Activated CD8-positive, alpha-beta memory T cell treated with anti-CD3 and anti-CD28 coated beads, Interleukin-2, amount 50 U/mL, for 4 hours (primary cell): Measurements from ENCODE around the gene ROS1.
"Not testable (repeated sequence)": the region's sequence is repeated elsewhere in the genome, so short reads cannot be mapped to it uniquely, and the experiment has no call there.

ENCODE experiments used
- DNase-seq: peaks from one replicate; pipeline ENCODE4 v3.0.0-alpha.2; 2020

The ROS1 gene

DNA sequence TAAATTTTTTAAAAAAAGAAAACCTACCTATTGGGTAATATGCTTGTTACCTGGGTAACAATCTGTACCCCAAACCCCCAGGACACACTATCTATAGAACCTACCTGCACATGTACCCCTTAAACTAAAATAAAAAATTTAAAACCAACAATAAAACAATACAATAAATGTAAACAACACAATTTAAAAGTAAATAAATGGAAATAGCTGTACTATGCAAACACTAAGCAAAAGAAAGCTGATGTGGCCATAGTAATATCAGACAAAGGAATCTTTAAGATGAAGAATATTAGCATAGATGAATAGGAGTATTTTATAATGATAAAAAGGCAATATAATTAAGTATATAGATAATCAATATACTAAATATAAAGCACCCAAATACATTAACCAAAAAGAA is 50.3 kb downstream of the ROS1 start:
- DNase-seq, result no peak

DNA sequence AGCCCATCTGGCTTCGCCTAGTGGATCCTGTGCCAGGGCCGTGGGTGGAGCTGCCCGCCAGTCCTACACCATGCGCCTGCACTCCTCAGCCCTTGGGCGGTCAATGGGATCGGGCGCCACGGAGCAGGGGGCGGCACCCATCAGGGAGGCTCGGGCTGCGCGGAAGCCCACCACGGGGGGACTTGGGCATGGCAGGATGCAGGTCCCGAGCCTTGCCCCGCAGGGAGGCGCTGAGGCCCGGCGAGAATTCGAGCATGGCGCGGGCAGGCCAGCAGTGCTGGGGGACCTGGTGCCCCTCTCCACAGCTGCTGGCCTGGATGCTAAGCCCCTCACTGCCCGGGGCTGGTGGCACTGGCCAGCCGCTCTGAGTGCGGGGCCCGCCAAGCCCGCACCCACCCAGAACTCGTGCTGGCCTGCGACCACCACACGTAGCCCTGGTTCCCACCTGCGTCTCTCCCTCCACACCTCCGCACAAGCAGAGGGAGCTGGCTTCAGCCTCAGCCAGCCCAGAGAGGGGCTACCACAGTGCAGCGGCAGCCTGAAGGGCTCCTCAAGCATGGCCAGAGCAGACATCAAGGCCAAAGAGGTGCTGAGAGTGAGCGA is 52.4 kb downstream of the ROS1 start:
- DNase-seq, result no peak

GRCh38 chr6:117372289-117372688 is 53.5 kb downstream of the ROS1 start:
- not testable (repeated sequence) for DNase-seq

DNA sequence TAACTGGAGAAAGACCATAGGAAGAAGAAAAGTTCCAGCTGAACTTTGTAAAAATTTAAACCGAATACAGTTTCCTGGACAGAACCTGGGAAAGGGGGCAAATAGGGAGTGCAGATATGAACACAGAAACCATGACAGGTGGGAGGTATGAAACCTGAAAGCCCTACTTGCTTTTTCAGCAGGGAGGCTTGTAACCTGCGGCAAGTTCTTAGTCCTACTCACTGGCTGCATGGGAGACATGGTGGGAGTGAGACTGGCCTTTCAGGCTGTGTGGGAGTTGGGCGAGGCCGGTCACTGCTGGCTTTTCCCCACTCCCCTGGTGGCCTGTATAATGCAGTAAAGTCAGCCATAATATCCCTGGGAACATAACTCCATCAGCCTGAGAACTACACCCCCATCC is 54.2 kb downstream of the ROS1 start:
- no peak for DNase-seq

DNA sequence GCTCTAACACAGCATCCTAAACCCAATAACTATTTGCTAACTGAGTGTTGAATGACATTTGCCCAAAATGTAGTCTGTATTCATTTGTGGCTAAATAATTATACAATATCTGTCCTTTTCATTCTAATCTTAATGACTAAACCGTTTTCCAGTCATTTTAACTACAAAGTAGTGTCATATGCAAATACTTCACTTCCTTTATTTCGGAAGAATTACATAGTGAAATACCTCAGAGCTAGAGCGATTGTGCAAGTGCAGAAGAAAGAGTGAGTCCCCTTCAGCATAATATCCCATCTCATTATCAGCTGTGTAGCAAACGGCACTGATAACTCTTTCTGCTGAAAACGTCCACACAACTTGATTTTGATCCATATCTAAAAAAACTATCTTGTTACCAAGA is 66.2 kb downstream of the ROS1 start:
- no peak for DNase-seq

GRCh38 chr6:117354671-117355070 is 71.1 kb downstream of the ROS1 start:
- DNase-seq, result no peak

DNA sequence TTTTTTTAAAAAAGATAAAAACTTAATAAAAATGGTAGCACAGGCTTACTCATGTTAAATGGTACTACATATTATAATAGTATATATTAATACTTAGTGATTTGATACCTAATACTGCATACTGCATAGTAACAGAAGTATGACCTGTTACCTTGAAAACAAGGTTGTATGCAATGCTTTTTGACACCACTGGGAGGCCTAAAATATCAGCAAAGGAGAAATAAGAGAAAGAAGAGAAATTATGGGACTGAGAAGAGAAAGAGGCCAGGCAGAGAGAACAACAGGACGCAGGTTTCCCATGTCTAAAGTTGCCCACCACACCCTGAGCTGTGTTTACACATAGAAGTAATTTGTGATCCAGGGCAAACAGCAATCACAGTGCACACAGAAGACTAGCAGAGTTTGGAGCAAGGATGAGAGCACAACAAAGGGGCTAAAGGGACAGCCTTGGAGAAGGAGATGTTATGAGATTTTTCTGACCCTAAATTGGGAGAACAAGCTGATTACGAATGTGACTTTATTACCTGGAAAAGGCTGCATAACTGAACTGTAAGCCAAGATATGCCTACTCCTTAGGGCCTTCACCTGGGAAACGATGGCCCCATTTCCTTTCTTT is 73.2 kb downstream of the ROS1 start:
- DNase-seq, result no peak

GRCh38 chr6:117351521-117351920 is 74.2 kb downstream of the ROS1 start:
- DNase-seq, result no peak

GRCh38 chr6:117346142-117346930 is 79.4 kb downstream of the ROS1 start:
- DNase-seq, result no peak

DNA sequence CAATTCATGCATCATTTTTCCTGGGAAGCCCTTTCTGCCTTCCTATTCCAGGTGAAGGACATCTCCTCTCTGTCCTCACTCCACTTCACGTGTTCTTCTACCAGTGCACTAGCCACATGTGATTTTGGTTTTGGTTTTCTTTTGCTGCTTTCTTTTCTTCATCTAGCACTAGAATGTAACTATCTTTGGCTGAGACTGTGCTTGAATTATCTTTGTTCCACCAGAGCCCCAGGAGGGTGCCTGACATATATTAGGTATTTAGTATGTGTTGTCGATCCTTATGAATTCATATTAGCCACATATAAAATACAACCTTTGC is 80.5 kb downstream of the ROS1 start:
- DNase-seq, result no peak

GRCh38 chr6:117344444-117345291 is 81.1 kb downstream of the ROS1 start:
- no peak for DNase-seq

DNA sequence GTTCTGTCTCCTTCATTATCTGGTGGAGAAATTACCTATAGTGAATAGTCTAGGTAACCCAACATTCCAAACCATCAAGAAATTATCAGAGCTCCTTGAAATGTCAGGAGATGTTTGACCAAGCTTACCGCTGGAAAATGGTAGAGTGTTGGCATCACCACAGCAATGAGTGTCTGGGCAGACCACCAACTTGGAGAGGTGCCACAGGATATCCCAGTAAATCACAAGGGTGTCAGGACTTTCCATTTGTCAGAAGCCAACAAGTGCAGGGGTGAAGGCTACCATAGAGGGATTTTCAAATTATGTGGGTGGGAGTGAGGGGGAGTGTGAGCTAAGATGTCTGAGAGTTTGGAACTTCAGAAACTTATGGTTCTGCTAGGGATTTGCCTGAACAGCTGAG is 87.2 kb downstream of the ROS1 start:
- DNase-seq, result no peak

DNA sequence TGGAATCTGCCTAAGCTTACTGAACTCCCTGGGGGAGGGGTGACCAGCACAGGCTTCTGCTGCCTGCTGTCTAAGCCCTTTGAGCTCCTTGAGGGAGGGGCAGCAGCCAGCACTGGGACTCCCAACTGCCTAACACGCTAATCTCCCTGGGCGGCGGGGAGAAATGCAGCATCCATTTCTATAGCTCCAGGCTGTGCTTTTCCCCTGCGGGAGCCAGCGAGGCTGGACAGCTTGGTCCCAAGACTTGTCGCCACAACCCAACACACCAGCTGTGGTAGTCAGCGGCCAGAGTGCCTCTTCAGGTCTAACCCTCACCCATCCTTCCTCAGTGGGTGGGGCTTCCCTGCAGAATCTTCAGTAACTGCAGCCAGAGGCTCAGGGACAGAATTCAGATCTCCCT is 95.8 kb downstream of the ROS1 start:
- no peak for DNase-seq

- DNase-seq, result no peak
Measured at GRCh38 chr6:117328500-117328899, 97.2 kb downstream of the ROS1 start.

- DNase-seq, result no peak
Measured at GRCh38 chr6:117328005-117328389, 97.7 kb downstream of the ROS1 start.

DNA sequence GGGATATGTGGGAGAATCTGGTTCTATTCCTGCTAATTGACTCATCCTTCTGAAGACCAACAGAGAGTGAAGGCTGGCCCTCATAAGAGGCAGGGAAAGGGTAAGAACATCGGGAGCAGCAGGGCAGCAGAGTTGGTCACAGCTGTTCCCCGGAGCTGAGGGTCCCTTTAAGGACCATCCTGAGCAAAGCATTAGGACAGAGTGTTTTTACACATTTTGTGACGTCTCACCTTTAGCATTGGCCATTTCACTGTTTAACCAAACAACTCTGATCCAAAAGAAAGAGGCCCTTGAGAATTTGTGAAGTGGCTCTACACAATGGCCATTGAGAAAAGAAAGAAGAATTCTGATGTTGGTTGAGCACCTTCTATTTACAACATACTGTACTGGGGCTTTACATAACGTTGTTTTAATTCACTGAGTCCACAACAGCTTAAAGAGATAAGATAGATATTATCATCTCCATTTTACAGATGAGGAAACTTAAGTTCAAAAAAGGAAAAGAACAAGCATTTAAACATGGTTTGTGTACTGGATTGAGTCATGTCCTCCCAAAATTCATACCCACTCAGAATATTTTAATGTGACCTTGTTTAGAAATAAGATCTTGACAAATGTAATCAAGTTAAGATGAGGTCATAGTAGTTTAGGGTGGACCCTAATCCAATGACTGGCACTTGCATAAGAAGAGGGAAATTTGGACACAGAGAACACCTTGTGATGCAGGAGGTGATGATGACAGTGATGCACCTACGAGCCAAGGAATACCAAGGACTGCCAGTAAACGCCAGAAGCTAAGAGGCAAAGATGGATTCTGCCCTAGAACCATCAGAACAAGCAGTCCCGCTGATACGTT is 98.4 kb downstream of the ROS1 start:
- no peak for DNase-seq

DNA sequence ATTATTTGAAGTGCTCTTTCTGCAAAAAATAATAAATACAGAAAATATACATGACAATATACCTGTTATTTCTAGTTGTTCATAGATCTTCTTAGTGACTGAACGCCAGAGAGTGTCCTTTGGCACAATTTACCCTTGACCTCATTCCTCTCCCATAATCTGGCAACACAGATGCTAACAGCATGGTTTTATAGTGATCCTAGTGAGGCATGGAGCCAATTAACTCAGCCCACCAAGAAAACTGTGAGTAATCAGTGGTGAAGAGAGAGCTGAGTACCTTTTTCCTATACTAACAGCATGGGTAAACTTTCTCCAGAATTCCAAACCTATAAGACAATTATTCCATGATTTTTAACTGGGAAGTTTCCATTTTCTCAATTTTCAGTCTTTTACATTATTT is 99.3 kb downstream of the ROS1 start:
- no peak for DNase-seq

DNA sequence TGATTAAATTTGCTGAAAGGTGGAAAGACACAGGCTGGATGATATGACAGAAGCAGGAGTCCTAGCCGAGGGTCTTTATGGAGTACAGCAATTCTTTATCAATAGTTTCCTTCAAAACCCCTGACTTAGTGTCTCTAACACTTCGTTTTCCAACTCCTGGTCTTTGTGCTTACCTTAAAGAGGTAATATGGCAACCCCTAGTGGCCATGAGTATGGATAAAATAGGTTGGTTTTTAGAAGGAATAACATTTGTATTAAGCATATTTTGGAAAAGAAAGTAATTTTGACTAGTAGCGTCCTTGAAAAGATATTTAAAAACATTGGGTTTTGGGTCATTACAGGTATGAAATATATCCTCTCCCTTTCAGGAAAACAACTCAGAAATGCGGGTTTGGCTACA is 108.5 kb downstream of the ROS1 start:
- no peak for DNase-seq

- DNase-seq, result no peak
Measured at GRCh38 chr6:117311726-117312125, 114.0 kb downstream of the ROS1 start.

DNA sequence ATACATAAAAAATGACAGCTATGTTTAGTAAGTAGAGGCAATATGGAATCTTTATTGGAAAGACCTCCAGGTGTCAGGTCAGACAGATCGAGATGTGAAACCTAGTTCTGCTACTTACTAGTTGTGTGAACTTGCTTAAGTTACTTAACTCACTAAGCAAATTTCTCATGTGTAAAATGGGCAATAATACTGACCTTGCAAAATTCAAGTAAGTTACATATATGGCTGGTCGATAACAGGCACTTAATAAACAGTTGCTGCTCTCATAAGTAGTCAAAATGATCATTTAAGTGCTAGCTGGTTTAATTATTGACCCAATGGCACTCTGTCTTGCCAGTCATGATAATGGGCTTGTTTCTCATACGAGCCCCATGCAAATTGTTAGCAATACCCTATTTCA is 114.4 kb downstream of the ROS1 start:
- DNase-seq, result no peak

DNA sequence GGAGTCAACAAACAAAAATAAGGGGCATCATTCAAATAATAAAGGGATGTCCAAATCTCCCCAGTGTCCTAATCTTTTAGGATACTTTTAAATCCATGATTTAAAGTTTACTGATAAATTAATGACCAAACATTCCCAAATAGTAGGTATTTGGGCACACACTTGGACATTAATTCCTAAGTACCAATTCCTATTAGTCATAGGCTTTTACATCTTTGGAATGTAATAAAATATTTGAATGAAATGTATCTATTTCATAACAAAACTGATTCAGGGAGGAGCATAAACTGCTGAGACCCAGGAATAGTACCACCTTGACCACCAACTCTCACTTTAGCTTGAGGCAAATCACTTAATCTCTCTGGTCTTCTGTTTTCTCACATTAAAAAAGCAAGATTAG is 116.1 kb downstream of the ROS1 start:
- no peak for DNase-seq

DNA sequence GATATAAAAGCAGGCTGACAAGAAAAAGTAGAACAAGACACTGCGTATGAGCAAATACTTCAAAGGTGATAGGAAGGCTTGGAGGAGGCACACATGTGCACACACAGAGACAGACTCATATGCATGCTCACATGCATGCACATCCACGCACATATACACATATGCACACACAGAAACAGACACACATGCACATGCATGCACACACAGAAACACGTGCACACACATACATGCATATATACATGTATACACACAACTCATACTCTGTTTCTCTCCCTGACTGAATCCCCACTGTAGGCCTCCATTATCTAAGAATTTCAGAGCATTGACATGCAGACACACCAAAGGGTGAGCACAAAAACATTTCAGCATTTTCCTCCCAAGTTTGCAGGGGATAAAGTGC is 116.7 kb downstream of the ROS1 start:
- no peak for DNase-seq

- no peak for DNase-seq
Measured at GRCh38 chr6:117307655-117308054, 118.1 kb downstream of the ROS1 start.
